ENCODE measurements around the gene PLXNA4. TPM values are rescaled to one million over a fixed set of nuclear protein-coding genes. Genes with fewer than 3 reads are reported as not detected.

PLXNA4 gene
- total RNA-seq, 2 donors from 2014 or later = 24.0 to 42.7 TPM

- Histone ChIP-seq H3K4me3 (ENCODE audit: low read length) (no peak overlapping the region), H3K36me3 (ENCODE audit: control insufficient read depth, insufficient read depth, low read length) (peaks cover 12% of the 10 kb centered on the region), H3K27me3 (ENCODE audit: control insufficient read depth, insufficient read depth, low read length, poor library complexity, severe bottlenecking) (no peaks in the 10 kb centered on the region), H3K27ac (ENCODE audit: low read depth, low read length) (peak overlapping the region; percentile 42), H3K9ac (ENCODE audit: extremely low read depth, low read length, poor library complexity, severe bottlenecking) (no peak overlapping the region), H3K9me3 (ENCODE audit: control insufficient read depth, low read length) (no peaks in the 10 kb centered on the region), H3K4me1 (ENCODE audit: control insufficient read depth, insufficient read depth, low read length) (no peaks in the 10 kb centered on the region)
- Mint-ChIP-seq H3K4me1 (no peaks in the 10 kb centered on the region), H3K36me3 (ENCODE audit: low read depth) (peaks cover 37% of the 10 kb centered on the region), H3K4me3 (no peak overlapping the region), H3K27me3 (ENCODE audit: insufficient read depth) (no peaks in the 10 kb centered on the region), H3K9me3 (no peaks in the 10 kb centered on the region), H3K27ac (peak overlapping the region; percentile 55)
- DNase-seq = peak; percentile 69
- peak; percentile 29 for TF ChIP-seq CTCF (conservative IDR thresholded peaks at IDR 0.05)
- 56 to 76% methylated on average over 5 to 12 of the region's 12 CpGs for WGBS, 2 experiments (ENCODE audit: insufficient coverage in 1 of 2, insufficient read length in 1 of 2)
These were observed 413.6 kb downstream of the PLXNA4 start for GRCh38 chr7:132162556-132163144.

GRCh38 chr7:132161976-132162375 is 414.3 kb downstream of the PLXNA4 start:
- no peak overlapping the region for H3K4me3 Mint-ChIP-seq
- H3K9me3 Mint-ChIP-seq = no peaks in the 10 kb centered on the region
- no peaks in the 10 kb centered on the region for H3K4me1 ChIP-seq (ENCODE audit: control insufficient read depth, insufficient read depth, low read length)
- WGBS, 2 experiments (ENCODE audit: insufficient coverage in 1 of 2, insufficient read length in 1 of 2) = 91 to 92% methylated on average over 8 of the region's 8 CpGs
- H3K27me3 ChIP-seq (ENCODE audit: control insufficient read depth, insufficient read depth, low read length, poor library complexity, severe bottlenecking) = no peaks in the 10 kb centered on the region
- no peaks in the 10 kb centered on the region for H3K27me3 Mint-ChIP-seq (ENCODE audit: insufficient read depth)
- H3K4me3 ChIP-seq (ENCODE audit: low read length) = no peak overlapping the region
- no peak overlapping the region for H3K27ac ChIP-seq (ENCODE audit: low read depth, low read length)
- peaks cover 42% of the 10 kb centered on the region for H3K36me3 Mint-ChIP-seq (ENCODE audit: low read depth)
- no peaks in the 10 kb centered on the region for H3K4me1 Mint-ChIP-seq
- H3K9me3 ChIP-seq (ENCODE audit: control insufficient read depth, low read length) = no peaks in the 10 kb centered on the region
- H3K9ac ChIP-seq (ENCODE audit: extremely low read depth, low read length, poor library complexity, severe bottlenecking) = no peak overlapping the region
- no peak for TF ChIP-seq CTCF (conservative IDR thresholded peaks at IDR 0.05)
- no peak for DNase-seq
- H3K36me3 ChIP-seq (ENCODE audit: control insufficient read depth, insufficient read depth, low read length) = peaks cover 12% of the 10 kb centered on the region
- H3K27ac Mint-ChIP-seq = no peak overlapping the region

GRCh38 chr7:132161533-132161915 is 414.7 kb downstream of the PLXNA4 start:
- no peaks in the 10 kb centered on the region for H3K4me1 Mint-ChIP-seq
- no peaks in the 10 kb centered on the region for H3K4me1 ChIP-seq (ENCODE audit: control insufficient read depth, insufficient read depth, low read length)
- H3K9ac ChIP-seq (ENCODE audit: extremely low read depth, low read length, poor library complexity, severe bottlenecking) = no peak overlapping the region
- H3K27me3 Mint-ChIP-seq (ENCODE audit: insufficient read depth) = no peaks in the 10 kb centered on the region
- H3K27ac Mint-ChIP-seq = no peak overlapping the region
- H3K36me3 ChIP-seq (ENCODE audit: control insufficient read depth, insufficient read depth, low read length) = peaks cover 12% of the 10 kb centered on the region
- no peak for DNase-seq
- H3K9me3 Mint-ChIP-seq = no peaks in the 10 kb centered on the region
- 95 to 100% methylated on average over 2 to 12 of the region's 12 CpGs for WGBS, 2 experiments (ENCODE audit: insufficient coverage in 1 of 2, insufficient read length in 1 of 2)
- TF ChIP-seq CTCF (conservative IDR thresholded peaks at IDR 0.05) = no peak
- no peak overlapping the region for H3K4me3 ChIP-seq (ENCODE audit: low read length)
- no peak overlapping the region for H3K4me3 Mint-ChIP-seq
- peaks cover 42% of the 10 kb centered on the region for H3K36me3 Mint-ChIP-seq (ENCODE audit: low read depth)
- no peaks in the 10 kb centered on the region for H3K9me3 ChIP-seq (ENCODE audit: control insufficient read depth, low read length)
- H3K27me3 ChIP-seq (ENCODE audit: control insufficient read depth, insufficient read depth, low read length, poor library complexity, severe bottlenecking) = no peaks in the 10 kb centered on the region
- H3K27ac ChIP-seq (ENCODE audit: low read depth, low read length) = no peak overlapping the region

All from endodermal cell (in vitro differentiated cells).